Astrocyte of the hippocampus (primary cell): ENCODE results near the gene SSB.
"Not testable (repeated sequence)": the region's sequence is repeated elsewhere in the genome, so short reads cannot be mapped to it uniquely, and the experiment has no call there.

Experiments
- DNase-seq: peaks from one replicate; pipeline ENCODE4 v3.0.0; 2011; ENCODE audit warnings: low read depth, low spot score

Gene SSB

GRCh38 chr2:169798718-169799592 is at the start of gene SSB:
Gene SSB (plus strand): TSS chr2:169798871. CDS start chr2:169800961, 2,090 bp downstream.
- DNase-seq, result peak; percentile 97

- DNase-seq, result no peak
These were observed 45.9 kb upstream of the SSB start for GRCh38 chr2:169752752-169753151.

GRCh38 chr2:169755083-169755870 is 43.4 kb upstream of the SSB start:
- no peak for DNase-seq

- DNase-seq, result no peak
These were observed 42.3 kb upstream of the SSB start for GRCh38 chr2:169756342-169756741.

GRCh38 chr2:169757356-169757755 is 41.3 kb upstream of the SSB start:
- no peak for DNase-seq

- DNase-seq, result no peak
These were observed 40.9 kb upstream of the SSB start for GRCh38 chr2:169757778-169758177.

GRCh38 chr2:169759987-169760386 is 38.7 kb upstream of the SSB start:
- no peak for DNase-seq

GRCh38 chr2:169760798-169761197 is 37.9 kb upstream of the SSB start:
- not testable (repeated sequence) for DNase-seq

- DNase-seq, result no peak
These were observed 37.3 kb upstream of the SSB start for GRCh38 chr2:169761251-169761969.

GRCh38 chr2:169761970-169762292 is 36.7 kb upstream of the SSB start:
- no peak for DNase-seq

GRCh38 chr2:169765523-169765922 is 33.1 kb upstream of the SSB start:
- DNase-seq, result peak; percentile 31

- DNase-seq, result peak; percentile 69
These were observed 31.3 kb upstream of the SSB start for GRCh38 chr2:169767243-169767888.

GRCh38 chr2:169768262-169768995 is 30.2 kb upstream of the SSB start:
- no peak for DNase-seq

- DNase-seq, result no peak
These were observed 27.6 kb upstream of the SSB start for GRCh38 chr2:169771021-169771420.

- DNase-seq, result no peak
These were observed 27.1 kb upstream of the SSB start for GRCh38 chr2:169771612-169772011.

- no peak for DNase-seq
These were observed 26.0 kb upstream of the SSB start for GRCh38 chr2:169772651-169773050.

- DNase-seq, result no peak
These were observed 23.3 kb upstream of the SSB start for GRCh38 chr2:169775354-169775753.

- DNase-seq, result peak; percentile 26
These were observed 22.9 kb upstream of the SSB start for GRCh38 chr2:169775765-169776164.

GRCh38 chr2:169776252-169776761 is 22.4 kb upstream of the SSB start:
- peak; percentile 45 for DNase-seq

- DNase-seq, result no peak
These were observed 20.2 kb upstream of the SSB start for GRCh38 chr2:169778446-169778845.
